CD4-positive, alpha-beta T cell treated with Interleukin-4 for 4 hours (primary cell): ENCODE measurements around the gene PLCXD3.

Source experiments
- DNase-seq: peaks from one replicate; pipeline ENCODE4 v3.0.0-alpha.2; 2020

PLCXD3 gene

DNA sequence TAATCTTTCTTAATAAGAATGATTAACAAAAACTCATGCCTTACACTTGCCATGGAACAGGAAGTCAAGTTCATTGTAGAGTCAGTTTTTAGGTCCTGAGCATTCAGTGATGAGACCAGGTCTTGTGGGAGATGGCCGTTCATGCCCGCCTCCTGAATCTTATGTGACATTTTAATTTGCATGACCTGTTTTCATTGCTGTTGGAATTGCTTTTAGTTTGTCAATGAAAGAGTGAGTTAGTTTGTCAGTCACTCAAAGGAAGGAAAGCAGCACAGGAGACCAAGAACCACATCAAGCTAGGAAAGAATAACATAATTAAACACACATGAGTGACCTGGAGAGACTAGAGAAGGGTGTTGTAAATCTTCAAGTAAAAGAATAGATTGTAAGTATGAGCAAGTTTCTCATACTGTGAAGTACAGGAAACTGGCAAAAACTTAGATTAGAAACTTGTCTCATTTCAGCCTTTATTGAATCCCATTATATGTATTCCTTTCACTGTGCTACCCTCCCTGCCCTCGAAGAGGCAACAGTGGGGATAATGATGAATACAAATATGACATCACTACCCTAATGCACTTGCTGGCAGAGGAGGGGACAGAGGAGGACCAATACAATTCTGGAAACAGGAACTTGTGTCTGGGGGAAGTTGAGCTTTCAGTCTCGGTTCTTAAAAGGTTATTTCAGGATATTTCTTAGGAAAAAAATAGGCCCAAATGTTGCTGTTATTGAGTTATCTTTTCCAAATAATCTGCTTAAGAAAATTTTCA, 232.7 kb downstream of the PLCXD3 start:
- DNase-seq, result no peak

GRCh38 chr5:41275813-41276512, 234.4 kb downstream of the PLCXD3 start:
- DNase-seq, result no peak

GRCh38 chr5:41270423-41271251, 239.8 kb downstream of the PLCXD3 start:
- no peak for DNase-seq

- no peak for DNase-seq
These were observed 241.5 kb downstream of the PLCXD3 start for GRCh38 chr5:41268894-41269293.

- no peak for DNase-seq
These were observed 244.0 kb downstream of the PLCXD3 start for GRCh38 chr5:41266377-41266776.

DNA sequence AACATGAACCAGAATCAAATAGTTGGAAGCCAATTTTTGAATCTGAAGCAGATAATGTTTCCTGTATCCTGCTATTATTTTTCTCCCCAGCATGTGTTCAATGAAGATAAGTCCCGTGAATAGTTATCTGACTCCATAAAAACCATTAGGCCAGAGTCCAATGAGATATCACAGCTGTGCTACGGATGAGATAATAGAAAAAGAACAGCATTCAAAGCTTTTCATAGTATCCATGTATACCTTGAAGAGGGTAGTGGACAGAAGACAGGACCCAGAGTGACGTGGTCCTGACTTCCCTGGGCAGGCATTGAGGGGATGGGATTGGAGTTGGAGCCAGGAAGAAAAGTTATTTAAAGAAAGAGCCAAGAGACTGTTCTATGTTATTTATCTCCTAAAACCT, 246.4 kb downstream of the PLCXD3 start:
- DNase-seq, result no peak

GRCh38 chr5:41263335-41263734, 247.1 kb downstream of the PLCXD3 start:
- no peak for DNase-seq
